GM12878 (cell line): ENCODE results near the gene ICAM4. TPM values are rescaled to one million over a fixed set of nuclear protein-coding genes. Genes with fewer than 3 reads are reported as not detected.

Experiments used
- BCL11A ChIP-seq: IDR thresholded peaks from 2 replicates; pipeline ENCODE4 v1.6.1; 2011; ENCODE audit warnings: low read depth, low read length
- BCL3 ChIP-seq: IDR thresholded peaks from 2 replicates; pipeline ENCODE4 v1.6.1; 2011; ENCODE audit warnings: borderline replicate concordance, low read depth, mild to moderate bottlenecking, moderate library complexity, low read length; ENCODE audit not compliant: insufficient read depth, poor library complexity, severe bottlenecking
- BCLAF1 ChIP-seq: fragments of 450-650 bp; IDR thresholded peaks from 2 replicates; pipeline ENCODE4 v1.6.1; 2017; ENCODE audit warnings: antibody characterized with exemption, mild to moderate bottlenecking, moderate library complexity
- CHD1 ChIP-seq: IDR thresholded peaks from 2 replicates; pipeline ENCODE4 v1.6.1; 2012; ENCODE audit warnings: low read depth, low read length, improper control_type of control experiment
- CREM ChIP-seq: IDR thresholded peaks from 2 replicates; pipeline ENCODE4 v1.6.1; 2014; ENCODE audit warnings: antibody characterized with exemption, low read depth
- EED ChIP-seq: sonication (generic); IDR thresholded peaks from 2 replicates; pipeline ENCODE4 v1.6.1; 2016; ENCODE audit warnings: antibody characterized with exemption, low read depth
- ETV6 ChIP-seq, 2 experiments: fragments of 450-650 bp in 1 of 2; IDR thresholded peaks in 1 of 2; conservative IDR thresholded peaks in 1 of 2; 2 replicates each; pipeline ENCODE4 v1.6.1; 2014; ENCODE audit warnings: antibody characterized with exemption in 1 of 2, borderline replicate concordance in 1 of 2, low read depth in 1 of 2, mild to moderate bottlenecking in 1 of 2, moderate library complexity in 1 of 2
- IKZF2 ChIP-seq, 2 experiments: fragments of 450-650 bp; IDR thresholded peaks; 2 replicates each; pipeline ENCODE4 v1.6.1; 2017; ENCODE audit warnings: mild to moderate bottlenecking in 2 of 2, moderate library complexity in 2 of 2
- JUNB ChIP-seq: IDR thresholded peaks from 2 replicates; pipeline ENCODE4 v1.6.1; 2016; ENCODE audit warnings: antibody characterized with exemption, mild to moderate bottlenecking
- LARP7 ChIP-seq: fragments of 450-650 bp; IDR thresholded peaks from 2 replicates; pipeline ENCODE4 v1.6.1; 2017; ENCODE audit warnings: mild to moderate bottlenecking
- MEF2A ChIP-seq: IDR thresholded peaks from 2 replicates; pipeline ENCODE4 v1.6.1; 2011; ENCODE audit warnings: low read depth, mild to moderate bottlenecking, low read length, moderate library complexity; ENCODE audit not compliant: insufficient read depth
- MLLT1 ChIP-seq: fragments of 450-650 bp; IDR thresholded peaks from 2 replicates; pipeline ENCODE4 v1.6.1; 2016; ENCODE audit warnings: mild to moderate bottlenecking
- NR2C2 ChIP-seq: IDR thresholded peaks from 2 replicates; pipeline ENCODE4 v1.6.1; 2011; ENCODE audit warnings: borderline replicate concordance, low read depth; ENCODE audit not compliant: control insufficient read depth, insufficient read length
- RBBP5 ChIP-seq: fragments of 200-600 bp; sonication (generic); conservative IDR thresholded peaks from 2 replicates; pipeline ENCODE4 v1.6.1; 2016
- RELA ChIP-seq: fragments of 450-650 bp; IDR thresholded peaks from 2 replicates; pipeline ENCODE4 v1.8.0; 2014; ENCODE audit warnings: borderline replicate concordance; ENCODE audit not compliant: partially characterized antibody
- SMAD1 ChIP-seq: fragments of 450-650 bp; IDR thresholded peaks from 2 replicates; pipeline ENCODE4 v1.6.1; 2018; ENCODE audit warnings: mild to moderate bottlenecking, low read depth; ENCODE audit not compliant: partially characterized antibody
- SP1 ChIP-seq: IDR thresholded peaks from one replicate; pipeline ENCODE4 v1.6.1; 2011; ENCODE audit warnings: low read depth, low read length
- SRF ChIP-seq, 2 experiments: IDR thresholded peaks; 2 replicates each; pipeline ENCODE4 v1.6.1; 2011; ENCODE audit warnings: low read depth in 2 of 2, low read length in 2 of 2, mild to moderate bottlenecking in 1 of 2, moderate library complexity in 1 of 2
- TBL1XR1 ChIP-seq: IDR thresholded peaks from 2 replicates; pipeline ENCODE4 v1.6.1; 2012; ENCODE audit warnings: low read depth, low read length, improper control_type of control experiment
- TCF3 ChIP-seq: IDR thresholded peaks from 2 replicates; pipeline ENCODE4 v1.6.1; 2012; ENCODE audit warnings: low read depth, mild to moderate bottlenecking, low read length, borderline replicate concordance; ENCODE audit not compliant: insufficient read depth
- YBX1 ChIP-seq: fragments of 450-650 bp; IDR thresholded peaks from 2 replicates; pipeline ENCODE4 v1.6.1; 2016; ENCODE audit warnings: antibody characterized with exemption
- ZBTB33 ChIP-seq: fragments of 450-650 bp; IDR thresholded peaks from 2 replicates; pipeline ENCODE4 v1.6.1; 2017; ENCODE audit warnings: mild to moderate bottlenecking
- ZNF384 ChIP-seq: IDR thresholded peaks from 2 replicates; pipeline ENCODE4 v1.6.1; 2012; ENCODE audit warnings: low read depth, mild to moderate bottlenecking, low read length, improper control_type of control experiment, borderline replicate concordance
- polyA plus RNA-seq, 11 experiments: library from polyadenylated mRNA; depleted of rRNA in 4 of 11; unstranded in 6 of 11; stranded (reverse) in 5 of 11; fragments of >200 nt; fragmentation: Nextera tagmentation in 4 of 11; fragmentation: Illumina TruSeq in 1 of 11; extraction: Ambion mirVana in 4 of 11; extraction: Trizol in 1 of 11; gene quantifications; 1 replicate in 1 of 11; 2 replicates in 10 of 11; pipeline versions ENCODE4 v1.2.1 to v1.2.3, GENCODE V29; 2011 to 2016; ENCODE audit warnings: inconsistent platforms in 2 of 11, missing spikeins in 2 of 11, low read depth in 1 of 11
- total RNA-seq, 4 experiments: library from RNA; depleted of rRNA in 3 of 4; stranded (reverse); fragments of >200 nt in 3 of 4; fragmentation: Illumina TruSeq in 1 of 4; extraction: Trizol in 1 of 4; gene quantifications; 2 replicates each; pipeline versions ENCODE4 v1.2.1 to v1.2.3, GENCODE V29; 2013 to 2021

Gene ICAM4
- total and polyA plus RNA-seq, 10 of the 15 experiments (the other 5 are each of a cell fraction or from before 2014, with no cell fraction given) = 0.31 to 5.1 (median 1.7) TPM

GRCh38 chr19:10270616-10271394 lies 15.9 kb upstream of the ICAM4 start, which contains the start of gene ICAM1 (continued):
- peak; percentile 37 for TF ChIP-seq CREM
- peak in 1 of 2 experiments; percentile 64; a peak in 1 of 4 replicates for TF ChIP-seq ETV6 (conservative IDR thresholded peaks at IDR 0.05 in 1 of 2, IDR thresholded peaks at IDR 0.05 in 1 of 2; ENCODE audit: borderline replicate concordance in 1 of 2, low read depth in 1 of 2)
- TF ChIP-seq SRF (IDR thresholded peaks at IDR 0.05; ENCODE audit: low read depth in 2 of 2, low read length in 2 of 2) = 0 out of 4 replicates have a peak, but pooled peaks of 1 of the 2 experiments have one; percentile 0
- no peak for TF ChIP-seq NR2C2
- TF ChIP-seq TBL1XR1 = no peak; the same call in 1 of the 2 replicates
- TF ChIP-seq CHD1 = peak; percentile 5; the same call in 1 of the 2 replicates
- TF ChIP-seq MLLT1 = peak; percentile 63
- no peak for TF ChIP-seq RBBP5
- TF ChIP-seq MEF2A = no peak
- no peak for TF ChIP-seq ZBTB33
- TF ChIP-seq EED = no peak; the same call in 1 of the 2 replicates
- peak; percentile 47 for TF ChIP-seq SP1
- TF ChIP-seq BCL3 = no peak
- TF ChIP-seq IKZF2 (IDR thresholded peaks at IDR 0.05) = no peak; a peak in 2 of 4 replicates
- no peak for TF ChIP-seq YBX1
- no peak for TF ChIP-seq ZNF384
- TF ChIP-seq RELA = peak; percentile 65
- no peak; the same call in 1 of the 2 replicates for TF ChIP-seq LARP7
- TF ChIP-seq TCF3 = peak; percentile 96
- TF ChIP-seq BCLAF1 = no peak
- TF ChIP-seq JUNB = no peak
- TF ChIP-seq SMAD1 = peak; percentile 42
- no peak for TF ChIP-seq BCL11A
